OCI-LY7 (cell line): ENCODE measurements around the gene RIMBP2. TPM values are rescaled to one million over a fixed set of nuclear protein-coding genes. Genes with fewer than 3 reads are reported as not detected.

ENCODE experiments used
- Bru-seq: library from RNA; stranded (reverse); fragments of 400-500 nt; gene quantifications from one replicate; lab custom pipeline; 2021; lab: Mats Ljungman, UMichigan
- BruChase-seq, 2 experiments: library from RNA; stranded (reverse); fragments of 400-500 nt; gene quantifications; one replicate each; lab custom pipeline; 2021; lab: Mats Ljungman, UMichigan
- BruUV-seq: library from RNA; stranded (reverse); fragments of 400-500 nt; replicated peaks from 2 replicates; lab custom pipeline; 2021; lab: Mats Ljungman, UMichigan
- CTCF ChIA-PET: fragments of 300-600 bp; sonication (Branson Sonifier 250); formaldehyde crosslinking; loops from one replicate; lab custom pipeline; 2022; ENCODE audit warnings: antibody characterized with exemption; ENCODE audit not compliant: unreplicated experiment; lab: Charles Lee
- POLR2A ChIA-PET: fragments of 300-600 bp; sonication (Branson Sonifier 250); formaldehyde crosslinking; loops from one replicate; lab custom pipeline; 2022; ENCODE audit warnings: antibody characterized with exemption; lab: Charles Lee
- DNase-seq: peaks from one replicate; pipeline ENCODE4 v3.0.0-alpha.2; 2015; ENCODE audit warnings: low spot score
- H2AFZ ChIP-seq: fragments of 200-600 bp; sonication (generic), shearing (Covaris generic); 2 replicates; pipeline ENCODE4 v1.6.1; 2014; ENCODE audit warnings: mild to moderate bottlenecking, antibody characterized with exemption, low read length, moderate library complexity
- H3K27ac ChIP-seq: fragments of 200-600 bp; sonication (generic); 2 replicates; pipeline ENCODE4 v1.5.1; 2014; ENCODE audit warnings: mixed run types, low read depth, mild to moderate bottlenecking, moderate library complexity, low read length, inconsistent platforms; ENCODE audit not compliant: poor library complexity, severe bottlenecking
- H3K36me3 ChIP-seq: fragments of 200-600 bp; sonication (generic); 2 replicates; pipeline ENCODE4 v1.6.1; 2014; ENCODE audit warnings: mild to moderate bottlenecking, antibody characterized with exemption, low read length, moderate library complexity, mixed read lengths; ENCODE audit not compliant: insufficient read depth
- H3K4me1 ChIP-seq: fragments of 200-600 bp; sonication (generic); 2 replicates; pipeline ENCODE4 v1.5.1; 2014; ENCODE audit warnings: mild to moderate bottlenecking, low read length; ENCODE audit not compliant: insufficient read depth, poor library complexity, severe bottlenecking
- H3K4me2 ChIP-seq: fragments of 200-600 bp; sonication (generic); 2 replicates; pipeline ENCODE4 v1.6.1; 2014; ENCODE audit warnings: mild to moderate bottlenecking, low read length
- H3K4me3 ChIP-seq: fragments of 200-600 bp; sonication (generic); 2 replicates; pipeline ENCODE4 v1.5.1; 2014; ENCODE audit warnings: mild to moderate bottlenecking, low read depth, low read length; ENCODE audit not compliant: poor library complexity, severe bottlenecking
- H3K79me2 ChIP-seq: fragments of 200-600 bp; sonication (generic); 2 replicates; pipeline ENCODE4 v1.6.1; 2016; ENCODE audit warnings: low read depth, mild to moderate bottlenecking, low read length, moderate library complexity, mixed read lengths; ENCODE audit not compliant: insufficient read depth
- H3K9me2 ChIP-seq: fragments of 200-600 bp; sonication (generic); 2 replicates; pipeline ENCODE4 v1.6.1; 2016; ENCODE audit warnings: mild to moderate bottlenecking, low read length, mixed read lengths; ENCODE audit not compliant: insufficient read depth
- H3K9me3 ChIP-seq: fragments of 200-600 bp; sonication (generic); 2 replicates; pipeline ENCODE4 v1.6.1; 2014; ENCODE audit warnings: mild to moderate bottlenecking, mixed run types, low read length, mixed read lengths
- H4K20me1 ChIP-seq: fragments of 200-600 bp; sonication (generic); 2 replicates; pipeline ENCODE4 v1.6.1; 2014; ENCODE audit warnings: mild to moderate bottlenecking, antibody characterized with exemption, low read length, moderate library complexity, mixed read lengths; ENCODE audit not compliant: insufficient read depth
- EZH2phosphoT487 ChIP-seq: fragments of 200-600 bp; sonication (generic); IDR thresholded peaks from 2 replicates; pipeline ENCODE4 v1.6.1; 2018; ENCODE audit warnings: low read depth, borderline replicate concordance, mild to moderate bottlenecking, mixed run types, antibody characterized with exemption, low read length, moderate library complexity, mixed read lengths
- intact Hi-C: fragments of 100-400 bp; cut with micrococcal nuclease; formaldehyde crosslinking; loops from one replicate; pipeline ENCODE4 v1.10.0; 2022; ENCODE audit not compliant: unreplicated experiment
- long read RNA-seq: library from polyadenylated mRNA; stranded (forward); transcript quantifications from one replicate; pipeline ENCODE4 v2.0.0, GENCODE V29; 2022
- total RNA-seq, 2 experiments: library from RNA; depleted of rRNA in 1 of 2; stranded (reverse); fragments of >200 nt in 1 of 2; shearing (Covaris generic) in 1 of 2; gene quantifications; 2 replicates each; pipeline ENCODE4 v1.2.3, GENCODE V29; 2014 to 2022
- TF ChIP-seq, protein P1 (sequence below): fragments of 200-600 bp; sonication (generic); conservative IDR thresholded peaks from 2 replicates; pipeline ENCODE4 v1.5.1; 2014; ENCODE audit warnings: mild to moderate bottlenecking, antibody characterized with exemption, low read length, moderate library complexity, mixed read lengths

The RIMBP2 gene, protein sequence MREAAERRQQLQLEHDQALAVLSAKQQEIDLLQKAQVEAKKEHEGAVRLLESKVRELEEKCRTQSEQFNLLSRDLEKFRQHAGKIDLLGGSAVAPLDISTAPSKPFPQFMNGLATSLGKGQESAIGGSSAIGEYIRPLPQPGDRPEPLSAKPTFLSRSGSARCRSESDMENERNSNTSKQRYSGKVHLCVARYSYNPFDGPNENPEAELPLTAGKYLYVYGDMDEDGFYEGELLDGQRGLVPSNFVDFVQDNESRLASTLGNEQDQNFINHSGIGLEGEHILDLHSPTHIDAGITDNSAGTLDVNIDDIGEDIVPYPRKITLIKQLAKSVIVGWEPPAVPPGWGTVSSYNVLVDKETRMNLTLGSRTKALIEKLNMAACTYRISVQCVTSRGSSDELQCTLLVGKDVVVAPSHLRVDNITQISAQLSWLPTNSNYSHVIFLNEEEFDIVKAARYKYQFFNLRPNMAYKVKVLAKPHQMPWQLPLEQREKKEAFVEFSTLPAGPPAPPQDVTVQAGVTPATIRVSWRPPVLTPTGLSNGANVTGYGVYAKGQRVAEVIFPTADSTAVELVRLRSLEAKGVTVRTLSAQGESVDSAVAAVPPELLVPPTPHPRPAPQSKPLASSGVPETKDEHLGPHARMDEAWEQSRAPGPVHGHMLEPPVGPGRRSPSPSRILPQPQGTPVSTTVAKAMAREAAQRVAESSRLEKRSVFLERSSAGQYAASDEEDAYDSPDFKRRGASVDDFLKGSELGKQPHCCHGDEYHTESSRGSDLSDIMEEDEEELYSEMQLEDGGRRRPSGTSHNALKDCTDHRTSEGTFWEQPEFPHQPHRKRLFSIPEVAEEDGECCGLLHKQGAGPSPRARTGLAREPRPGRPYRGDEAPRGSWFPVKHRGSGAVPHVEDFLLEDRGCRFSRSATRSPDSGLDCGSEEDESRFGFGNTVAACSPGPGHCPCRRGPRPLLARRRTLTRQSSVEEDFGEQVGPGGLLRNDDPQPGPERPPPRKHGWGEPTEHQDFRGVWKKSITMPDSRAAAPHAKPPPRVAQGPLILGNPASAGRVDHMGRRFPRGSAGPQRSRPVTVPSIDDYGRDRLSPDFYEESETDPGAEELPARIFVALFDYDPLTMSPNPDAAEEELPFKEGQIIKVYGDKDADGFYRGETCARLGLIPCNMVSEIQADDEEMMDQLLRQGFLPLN (N-terminal part only)
- total RNA-seq (2014; rRNA removed; shearing (Covaris generic)) (not detected in 2 replicates), total RNA-seq (2022) (not detected in 2 replicates), Bru-seq, nascent RNA (percentile 3 among the genes with signal in this experiment), BruChase-seq, experiment 1, labeled RNA remaining after a 6-hour chase (percentile 1 among the genes with signal in this experiment), BruChase-seq, experiment 2, labeled RNA remaining after a 2-hour chase (percentile 2 among the genes with signal in this experiment)
- long read RNA-seq = 0 reads

DNA sequence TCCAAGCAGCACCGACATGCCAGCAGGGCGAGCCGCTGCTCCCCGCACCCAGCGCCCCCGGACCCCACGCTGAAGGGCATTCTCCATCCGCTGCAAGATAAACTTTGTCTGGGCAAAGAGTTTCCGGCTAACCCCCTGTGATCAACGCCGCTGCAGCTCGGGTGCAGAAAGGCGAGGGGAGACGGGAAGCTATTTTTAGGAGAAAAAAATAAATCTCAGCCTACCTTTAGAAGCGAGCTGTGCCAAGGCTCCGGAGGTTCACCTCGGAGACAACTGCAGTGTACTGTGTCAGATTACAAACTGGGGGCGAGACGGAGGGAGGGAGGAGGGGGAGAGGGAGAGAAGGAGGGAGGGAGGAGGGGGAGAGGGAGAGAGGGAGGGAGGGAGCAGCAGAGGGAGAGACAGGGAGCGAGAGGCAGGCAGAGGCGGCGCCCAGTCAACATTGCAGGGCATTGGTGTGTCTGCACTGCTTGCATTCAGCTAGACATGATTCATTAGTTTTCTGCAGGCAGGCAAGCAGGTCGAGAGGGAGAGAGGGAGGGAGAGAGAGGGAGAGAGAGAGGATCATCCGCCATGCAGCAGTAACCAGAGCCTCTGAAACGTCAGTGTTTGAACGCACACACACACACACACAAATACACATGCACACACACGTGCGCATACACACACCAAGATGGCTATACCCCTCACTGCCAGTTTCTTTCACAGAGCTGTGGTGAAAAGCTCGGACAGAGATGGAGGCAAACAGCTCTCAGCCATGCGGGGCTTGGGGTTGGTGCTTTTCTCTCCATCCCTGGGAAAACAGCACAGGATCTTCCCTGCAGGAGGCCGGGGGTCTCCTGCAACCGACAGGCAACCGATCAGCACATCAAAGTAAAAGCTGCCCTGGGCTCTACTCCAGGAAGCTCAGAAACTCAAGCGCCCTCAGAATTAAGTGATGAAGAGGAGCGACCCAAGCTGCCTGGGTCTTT lies at the start of gene RIMBP2:
RIMBP2 (minus strand) TSS at position 302 of the 971 bp plus-strand sequence. CDS start 237,286 bp downstream, outside the sequence.
- no TSS peak for BruUV-seq
- intact Hi-C loops = no loop called here
- no peaks in the 10 kb centered on the region for H3K79me2 ChIP-seq
- no peaks in the 10 kb centered on the region for H3K36me3 ChIP-seq
- no peaks in the 10 kb centered on the region for H3K9me2 ChIP-seq
- no peaks in the 10 kb centered on the region for H3K9me3 ChIP-seq
- no peak for TF ChIP-seq EZH2phosphoT487
- TF ChIP-seq, protein P1, sequence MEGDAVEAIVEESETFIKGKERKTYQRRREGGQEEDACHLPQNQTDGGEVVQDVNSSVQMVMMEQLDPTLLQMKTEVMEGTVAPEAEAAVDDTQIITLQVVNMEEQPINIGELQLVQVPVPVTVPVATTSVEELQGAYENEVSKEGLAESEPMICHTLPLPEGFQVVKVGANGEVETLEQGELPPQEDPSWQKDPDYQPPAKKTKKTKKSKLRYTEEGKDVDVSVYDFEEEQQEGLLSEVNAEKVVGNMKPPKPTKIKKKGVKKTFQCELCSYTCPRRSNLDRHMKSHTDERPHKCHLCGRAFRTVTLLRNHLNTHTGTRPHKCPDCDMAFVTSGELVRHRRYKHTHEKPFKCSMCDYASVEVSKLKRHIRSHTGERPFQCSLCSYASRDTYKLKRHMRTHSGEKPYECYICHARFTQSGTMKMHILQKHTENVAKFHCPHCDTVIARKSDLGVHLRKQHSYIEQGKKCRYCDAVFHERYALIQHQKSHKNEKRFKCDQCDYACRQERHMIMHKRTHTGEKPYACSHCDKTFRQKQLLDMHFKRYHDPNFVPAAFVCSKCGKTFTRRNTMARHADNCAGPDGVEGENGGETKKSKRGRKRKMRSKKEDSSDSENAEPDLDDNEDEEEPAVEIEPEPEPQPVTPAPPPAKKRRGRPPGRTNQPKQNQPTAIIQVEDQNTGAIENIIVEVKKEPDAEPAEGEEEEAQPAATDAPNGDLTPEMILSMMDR = no peak
- no peaks in the 10 kb centered on the region for H3K4me1 ChIP-seq
- no peaks in the 10 kb centered on the region for H4K20me1 ChIP-seq
- DNase-seq = no peak
- no peak within 1 kb of the TSS for H2AFZ ChIP-seq
- no peak within 1 kb of the TSS for H3K27ac ChIP-seq
- ChIA-PET POLR2A (no interaction called here), CTCF (interaction anchor here (0.6 to 0.7 kb wide), 2 partner anchors 61 to 122 kb away, joined by 4 to 7 read pairs; no protein-coding TSS in a partner anchor)
- no peak within 1 kb of the TSS for H3K4me2 ChIP-seq
- no peak within 1 kb of the TSS for H3K4me3 ChIP-seq

DNA sequence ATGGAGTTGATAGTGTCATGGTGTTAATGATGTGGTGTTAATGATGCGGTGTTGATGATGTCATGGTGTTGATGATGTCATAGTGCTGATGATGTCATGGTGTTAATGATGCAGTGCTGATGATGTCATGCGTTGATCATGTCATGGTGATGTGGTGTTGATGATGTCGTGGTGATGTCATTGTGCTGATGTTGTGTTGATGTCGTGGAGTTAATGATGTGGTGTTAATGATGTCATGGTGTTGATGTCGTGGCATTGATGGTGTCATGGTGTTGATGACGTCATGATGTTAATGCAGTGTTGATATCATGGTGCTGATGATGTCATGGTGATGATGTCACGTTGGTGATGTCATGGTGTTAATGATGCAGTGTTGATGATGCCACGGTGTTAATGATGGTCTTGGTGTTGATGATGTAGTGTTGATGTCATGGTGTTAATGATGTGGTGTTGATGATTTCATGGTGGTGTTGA lies 49.1 kb upstream of the RIMBP2 start:
- CTCF ChIA-PET = no interaction called here
- TF ChIP-seq, protein P1 = no peak
- TF ChIP-seq EZH2phosphoT487 = no peak
- Histone ChIP-seq H3K4me3 (no peak overlapping the region), H3K79me2 (no peaks in the 10 kb centered on the region), H3K36me3 (no peaks in the 10 kb centered on the region), H3K4me1 (no peaks in the 10 kb centered on the region), H3K27ac (no peak overlapping the region), H3K9me3 (peaks cover 6% of the 10 kb centered on the region), H2AFZ (no peak overlapping the region), H3K4me2 (no peak overlapping the region), H4K20me1 (no peaks in the 10 kb centered on the region), H3K9me2 (no peaks in the 10 kb centered on the region)
- BruUV-seq = no TSS peak
- POLR2A ChIA-PET = no interaction called here
- DNase-seq = peak; percentile 48
- intact Hi-C loops = no loop called here
